Measurements from ENCODE around the gene NIM1K. TPM values are rescaled to one million over a fixed set of nuclear protein-coding genes. Genes with fewer than 3 reads are reported as not detected.

The NIM1K gene
- total RNA-seq, 1 donor from 2014 or later, result not detected

- no peak for DNase-seq (ENCODE audit: extremely low spot score in 2 of 2)
- Histone ChIP-seq H3K27me3 (no peaks in the 10 kb centered on the region), H3K4me3 (no peak overlapping the region), H3K36me3 (no peaks in the 10 kb centered on the region), H3K4me1 (no peaks in the 10 kb centered on the region), H3K27ac (no peak overlapping the region), H3K9me3 (no peaks in the 10 kb centered on the region)
- TF ChIP-seq, protein P1, sequence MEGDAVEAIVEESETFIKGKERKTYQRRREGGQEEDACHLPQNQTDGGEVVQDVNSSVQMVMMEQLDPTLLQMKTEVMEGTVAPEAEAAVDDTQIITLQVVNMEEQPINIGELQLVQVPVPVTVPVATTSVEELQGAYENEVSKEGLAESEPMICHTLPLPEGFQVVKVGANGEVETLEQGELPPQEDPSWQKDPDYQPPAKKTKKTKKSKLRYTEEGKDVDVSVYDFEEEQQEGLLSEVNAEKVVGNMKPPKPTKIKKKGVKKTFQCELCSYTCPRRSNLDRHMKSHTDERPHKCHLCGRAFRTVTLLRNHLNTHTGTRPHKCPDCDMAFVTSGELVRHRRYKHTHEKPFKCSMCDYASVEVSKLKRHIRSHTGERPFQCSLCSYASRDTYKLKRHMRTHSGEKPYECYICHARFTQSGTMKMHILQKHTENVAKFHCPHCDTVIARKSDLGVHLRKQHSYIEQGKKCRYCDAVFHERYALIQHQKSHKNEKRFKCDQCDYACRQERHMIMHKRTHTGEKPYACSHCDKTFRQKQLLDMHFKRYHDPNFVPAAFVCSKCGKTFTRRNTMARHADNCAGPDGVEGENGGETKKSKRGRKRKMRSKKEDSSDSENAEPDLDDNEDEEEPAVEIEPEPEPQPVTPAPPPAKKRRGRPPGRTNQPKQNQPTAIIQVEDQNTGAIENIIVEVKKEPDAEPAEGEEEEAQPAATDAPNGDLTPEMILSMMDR (IDR thresholded peaks at IDR 0.05), result no peak
- no peak for TF ChIP-seq POLR2A (IDR thresholded peaks at IDR 0.05)
- no peak for TF ChIP-seq POLR2AphosphoS5 (IDR thresholded peaks at IDR 0.05; ENCODE audit: insufficient read depth in 1 of 2, low read depth in 1 of 2)
- intact Hi-C loops (cut with DNase I), result no loop called here
Measured at GRCh38 chr5:43231977-43232376, 40.0 kb downstream of the NIM1K start.

- no peak for DNase-seq (ENCODE audit: extremely low spot score in 2 of 2)
- Histone ChIP-seq H3K27me3 (no peaks in the 10 kb centered on the region), H3K4me3 (no peak overlapping the region), H3K36me3 (no peaks in the 10 kb centered on the region), H3K4me1 (no peaks in the 10 kb centered on the region), H3K9me3 (no peaks in the 10 kb centered on the region), H3K27ac (no peak overlapping the region)
- TF ChIP-seq POLR2A (IDR thresholded peaks at IDR 0.05) (no peak), POLR2AphosphoS5 (IDR thresholded peaks at IDR 0.05; ENCODE audit: insufficient read depth in 1 of 2, low read depth in 1 of 2) (no peak)
- TF ChIP-seq, protein P1 (IDR thresholded peaks at IDR 0.05), result no peak
- intact Hi-C loops (cut with DNase I), result no loop called here
Measured at GRCh38 chr5:43232943-43233833, 41.2 kb downstream of the NIM1K start.

GRCh38 chr5:43233946-43234345 lies 41.9 kb downstream of the NIM1K start:
- DNase-seq (ENCODE audit: extremely low spot score in 2 of 2), result no peak
- no peaks in the 10 kb centered on the region for H3K36me3 ChIP-seq
- no peak overlapping the region for H3K27ac ChIP-seq
- H3K4me3 ChIP-seq, result no peak overlapping the region
- no peaks in the 10 kb centered on the region for H3K27me3 ChIP-seq
- H3K9me3 ChIP-seq, result no peaks in the 10 kb centered on the region
- no peaks in the 10 kb centered on the region for H3K4me1 ChIP-seq
- TF ChIP-seq POLR2AphosphoS5 (IDR thresholded peaks at IDR 0.05; ENCODE audit: insufficient read depth in 1 of 2, low read depth in 1 of 2) (no peak), POLR2A (IDR thresholded peaks at IDR 0.05) (no peak)
- TF ChIP-seq, protein P1 (IDR thresholded peaks at IDR 0.05), result no peak
- intact Hi-C loops (cut with DNase I), result no loop called here

- no peak overlapping the region for H3K4me3 ChIP-seq
- no peak for DNase-seq (ENCODE audit: extremely low spot score in 2 of 2)
- no peaks in the 10 kb centered on the region for H3K4me1 ChIP-seq
- no peaks in the 10 kb centered on the region for H3K9me3 ChIP-seq
- no peaks in the 10 kb centered on the region for H3K27me3 ChIP-seq
- no peak overlapping the region for H3K27ac ChIP-seq
- TF ChIP-seq POLR2A (IDR thresholded peaks at IDR 0.05) (no peak), POLR2AphosphoS5 (IDR thresholded peaks at IDR 0.05; ENCODE audit: insufficient read depth in 1 of 2, low read depth in 1 of 2) (no peak)
- TF ChIP-seq, protein P1 (IDR thresholded peaks at IDR 0.05), result no peak
- intact Hi-C loops (cut with DNase I), result no loop called here
- no peaks in the 10 kb centered on the region for H3K36me3 ChIP-seq
Measured at GRCh38 chr5:43236653-43237355, 44.8 kb downstream of the NIM1K start.

Measured in vagina (tissue), 2 donors.